HUES6 (cell line): Measurements from ENCODE around the gene SETSIP.

ENCODE experiments used
- H3K27ac ChIP-seq: 2 replicates; pipeline ENCODE4 v1.7.0; 2013; ENCODE audit warnings: low read depth, mild to moderate bottlenecking, low read length, inconsistent platforms
- H3K27me3 ChIP-seq: 2 replicates; pipeline ENCODE4 v1.6.1; 2013; ENCODE audit warnings: low read length; ENCODE audit not compliant: control insufficient read depth, insufficient read depth
- H3K36me3 ChIP-seq: 2 replicates; pipeline ENCODE4 v1.6.1; 2013; ENCODE audit warnings: low read length; ENCODE audit not compliant: control insufficient read depth, insufficient read depth
- H3K4me1 ChIP-seq: 2 replicates; pipeline ENCODE4 v1.6.1; 2013; ENCODE audit warnings: low read length; ENCODE audit not compliant: control insufficient read depth, insufficient read depth
- H3K4me3 ChIP-seq: 2 replicates; pipeline ENCODE4 v1.5.1; 2013; ENCODE audit warnings: low read depth, low read length
- H3K9ac ChIP-seq: one replicate; pipeline ENCODE4 v1.6.1; 2013; ENCODE audit warnings: mild to moderate bottlenecking, low read length
- H3K9me3 ChIP-seq: 2 replicates; pipeline ENCODE4 v1.6.1; 2013; ENCODE audit warnings: low read depth, low read length; ENCODE audit not compliant: control insufficient read depth, insufficient read depth

SETSIP gene, protein sequence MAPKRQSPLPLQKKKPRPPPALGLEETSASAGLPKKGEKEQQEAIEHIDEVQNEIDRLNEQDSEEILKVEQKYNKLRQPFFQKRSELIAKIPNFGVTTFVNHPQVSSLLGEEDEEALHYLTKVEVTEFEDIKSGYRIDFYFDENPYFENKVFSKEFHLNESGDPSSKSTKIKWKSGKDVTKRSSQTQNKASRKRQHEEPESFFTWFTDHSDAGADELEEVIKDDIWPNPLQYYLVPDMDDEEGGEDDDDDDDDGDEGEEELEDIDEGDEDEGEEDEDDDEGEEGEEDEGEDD

DNA sequence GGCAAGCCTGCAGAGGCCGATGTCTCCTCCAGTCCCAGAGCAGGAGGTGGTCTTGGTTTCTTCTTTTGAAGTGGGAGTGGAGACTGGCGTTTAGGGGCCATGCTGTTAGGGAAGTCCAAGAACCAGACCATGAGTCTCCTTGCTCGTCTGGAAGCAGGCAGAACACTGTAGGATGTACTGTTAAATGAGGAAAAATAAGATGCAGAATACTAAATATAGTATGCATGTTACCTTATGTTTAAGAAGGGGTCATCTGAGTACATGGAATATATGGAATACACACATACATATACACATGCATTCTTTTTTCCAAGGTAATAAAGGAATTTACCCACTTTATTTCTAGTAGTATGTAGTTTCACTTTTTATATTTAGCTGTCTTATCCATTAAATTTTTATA, at the start of gene SETSIP:
Gene SETSIP (minus strand): TSS at position 101 of the 400 bp plus-strand sequence. CDS start 0 bp downstream, at position 101.
- no peak within 1 kb of the TSS for H3K9ac ChIP-seq
- H3K36me3 ChIP-seq, result no peaks in the 10 kb centered on the region
- H3K27me3 ChIP-seq, result no peaks in the 10 kb centered on the region
- no peak within 1 kb of the TSS for H3K4me3 ChIP-seq
- H3K4me1 ChIP-seq, result no peaks in the 10 kb centered on the region
- H3K9me3 ChIP-seq, result no peaks in the 10 kb centered on the region
- no peak within 1 kb of the TSS for H3K27ac ChIP-seq

DNA sequence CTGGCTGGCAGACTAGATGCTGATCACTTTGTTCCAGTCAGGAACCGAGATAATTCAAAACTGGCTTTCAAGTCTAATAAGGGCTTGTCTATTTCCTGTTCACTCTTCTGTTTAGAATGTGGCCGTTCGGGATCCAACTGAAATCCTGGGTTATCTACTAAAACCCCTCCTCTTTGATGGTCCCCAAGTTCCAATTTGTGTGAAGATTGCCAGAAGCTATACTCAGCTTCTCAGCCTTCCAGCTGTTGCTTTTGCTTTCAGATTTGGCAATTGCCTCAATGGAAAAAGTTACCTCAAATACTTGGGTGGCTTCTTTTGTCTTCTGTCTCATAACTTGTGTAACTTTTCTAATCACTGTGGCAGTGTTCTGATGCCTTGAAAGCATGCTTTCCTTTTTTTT, 48.7 kb upstream of the SETSIP start:
- Histone ChIP-seq H3K27me3 (no peaks in the 10 kb centered on the region), H3K4me3 (no peak overlapping the region), H3K27ac (no peak overlapping the region), H3K4me1 (no peaks in the 10 kb centered on the region), H3K9ac (no peak overlapping the region), H3K9me3 (no peaks in the 10 kb centered on the region), H3K36me3 (no peaks in the 10 kb centered on the region)

DNA sequence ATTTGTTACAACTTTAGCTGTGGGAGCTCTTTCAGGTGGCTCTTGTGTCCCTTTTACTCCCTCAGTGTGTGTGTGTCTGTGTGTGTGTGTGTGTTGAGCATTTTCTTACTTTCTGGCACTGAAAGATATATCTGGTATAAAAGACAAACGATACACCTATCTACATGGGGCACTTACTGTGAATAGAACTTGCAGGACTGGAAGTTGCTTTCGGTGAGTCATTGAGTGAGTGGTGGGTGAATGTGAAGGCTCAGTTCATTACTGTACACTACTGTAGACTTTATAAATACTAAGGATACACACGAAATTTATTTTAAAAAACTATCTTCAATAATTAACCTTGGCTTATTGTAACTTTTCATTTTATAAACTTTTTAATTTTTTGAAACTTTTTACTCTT, 43.6 kb upstream of the SETSIP start:
- no peaks in the 10 kb centered on the region for H3K4me1 ChIP-seq
- no peak overlapping the region for H3K4me3 ChIP-seq
- no peak overlapping the region for H3K9ac ChIP-seq
- H3K36me3 ChIP-seq, result no peaks in the 10 kb centered on the region
- H3K27ac ChIP-seq, result no peak overlapping the region
- H3K9me3 ChIP-seq, result no peaks in the 10 kb centered on the region
- no peaks in the 10 kb centered on the region for H3K27me3 ChIP-seq

DNA sequence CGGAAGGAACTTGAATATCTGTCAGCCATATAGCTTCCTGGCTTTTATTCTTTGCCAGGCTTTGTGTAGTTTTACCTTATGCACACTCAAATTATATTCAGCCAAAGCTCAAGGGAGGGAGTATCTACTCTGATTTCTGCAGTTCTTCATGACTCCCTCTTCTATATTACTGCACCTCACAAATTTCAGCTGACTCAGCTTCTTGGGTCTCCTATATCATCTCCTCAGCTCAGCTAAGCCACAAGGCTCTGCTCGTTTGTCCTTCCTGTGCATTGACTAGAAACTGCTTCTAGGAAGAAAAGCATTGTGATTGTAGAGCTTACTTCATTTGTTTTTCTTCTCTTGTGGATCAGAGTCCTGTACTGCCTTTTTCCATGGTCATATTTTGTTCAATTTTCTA, 42.3 kb upstream of the SETSIP start:
- Histone ChIP-seq H3K27ac (no peak overlapping the region), H3K27me3 (no peaks in the 10 kb centered on the region), H3K9ac (no peak overlapping the region), H3K4me1 (no peaks in the 10 kb centered on the region), H3K36me3 (no peaks in the 10 kb centered on the region), H3K4me3 (no peak overlapping the region), H3K9me3 (no peaks in the 10 kb centered on the region)

DNA sequence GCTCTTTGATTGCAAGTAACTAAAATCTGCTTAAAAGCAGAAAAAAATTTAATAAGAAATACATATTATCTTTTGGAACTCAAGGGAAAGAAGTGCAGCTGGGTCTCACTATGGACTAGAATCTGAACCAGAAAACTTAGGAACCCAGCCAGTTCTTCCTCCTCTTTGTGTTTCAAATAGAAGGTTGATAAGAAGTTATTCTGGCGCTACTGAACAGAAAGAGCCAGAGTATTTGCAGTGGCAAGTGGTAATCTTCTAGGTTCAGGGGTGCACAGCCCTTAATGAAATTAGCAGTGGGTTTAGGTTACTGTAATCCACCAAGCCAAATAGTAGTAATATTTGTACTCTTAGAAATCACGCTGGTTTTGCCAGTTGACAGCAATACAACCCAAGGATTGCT, 33.4 kb upstream of the SETSIP start:
- no peak overlapping the region for H3K27ac ChIP-seq
- no peaks in the 10 kb centered on the region for H3K4me1 ChIP-seq
- no peaks in the 10 kb centered on the region for H3K27me3 ChIP-seq
- no peak overlapping the region for H3K9ac ChIP-seq
- no peaks in the 10 kb centered on the region for H3K9me3 ChIP-seq
- no peak overlapping the region for H3K4me3 ChIP-seq
- no peaks in the 10 kb centered on the region for H3K36me3 ChIP-seq

DNA sequence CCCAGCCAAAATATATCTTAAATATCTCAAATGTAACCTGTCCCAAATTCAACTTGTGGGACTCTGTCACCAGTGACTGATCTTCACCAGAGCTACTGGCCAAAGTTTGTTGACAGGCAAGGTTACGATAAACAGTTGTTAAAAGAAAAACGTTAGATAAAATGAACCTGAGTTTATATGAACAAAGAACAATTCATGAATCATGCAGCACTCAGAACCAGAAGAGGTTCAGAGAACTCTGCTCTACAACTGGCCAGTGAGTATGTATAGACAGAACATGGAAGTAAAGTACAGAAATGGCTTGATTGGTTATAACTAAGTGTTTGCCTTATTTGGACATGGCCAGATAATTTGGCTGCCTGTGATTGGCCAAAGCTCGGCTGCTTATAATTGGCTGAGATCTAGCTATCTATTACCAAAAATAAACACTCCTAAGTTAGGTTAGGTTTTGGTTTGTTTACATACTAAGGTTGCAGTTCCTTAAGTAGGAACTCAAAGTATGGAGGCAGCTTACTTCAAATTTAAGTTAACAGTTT, 30.4 kb upstream of the SETSIP start:
- H3K9me3 ChIP-seq, result no peaks in the 10 kb centered on the region
- H3K9ac ChIP-seq, result no peak overlapping the region
- no peak overlapping the region for H3K27ac ChIP-seq
- no peaks in the 10 kb centered on the region for H3K36me3 ChIP-seq
- no peak overlapping the region for H3K4me3 ChIP-seq
- no peaks in the 10 kb centered on the region for H3K27me3 ChIP-seq
- H3K4me1 ChIP-seq, result no peaks in the 10 kb centered on the region

DNA sequence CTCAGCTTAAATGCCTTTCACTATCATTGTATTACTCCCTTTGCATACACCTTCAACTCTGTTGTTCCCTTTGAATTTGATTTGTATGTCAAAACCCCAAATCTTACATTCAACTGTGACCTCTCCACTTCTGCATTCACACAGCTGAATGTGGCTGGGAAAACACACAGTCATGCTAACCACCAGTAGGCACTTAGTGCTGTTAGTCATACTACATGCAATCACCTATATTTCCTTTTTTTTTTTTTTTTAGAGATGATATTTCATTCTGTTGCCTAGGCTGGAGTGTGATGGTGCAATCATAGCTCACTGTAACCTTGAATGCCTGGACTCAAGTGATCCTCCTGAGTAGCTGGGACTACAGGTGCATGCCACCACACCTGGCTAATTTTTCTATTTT, 21.1 kb upstream of the SETSIP start:
- H3K9me3 ChIP-seq, result no peaks in the 10 kb centered on the region
- H3K36me3 ChIP-seq, result no peaks in the 10 kb centered on the region
- no peak overlapping the region for H3K9ac ChIP-seq
- H3K27ac ChIP-seq, result no peak overlapping the region
- no peaks in the 10 kb centered on the region for H3K4me1 ChIP-seq
- no peak overlapping the region for H3K4me3 ChIP-seq
- no peaks in the 10 kb centered on the region for H3K27me3 ChIP-seq

DNA sequence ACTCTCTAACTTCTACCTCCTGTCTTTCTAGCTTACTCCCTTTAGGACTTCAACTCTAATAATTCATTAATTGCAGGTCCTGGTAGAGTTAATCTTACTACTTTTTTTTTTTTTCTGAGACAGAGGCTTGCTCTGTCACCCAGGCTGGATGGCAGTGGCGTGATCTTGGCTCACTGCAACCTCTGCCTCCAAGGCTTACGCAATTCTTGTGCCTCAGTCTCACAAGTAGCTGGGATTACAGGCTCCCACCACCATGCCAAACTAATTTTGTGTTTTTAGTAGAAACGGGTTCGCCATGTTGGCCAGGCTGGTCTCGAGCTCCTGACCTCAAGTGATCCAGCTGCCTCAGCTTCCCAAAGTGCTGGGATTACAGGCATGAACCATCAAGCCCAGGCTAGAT, 20.7 kb upstream of the SETSIP start:
- no peak overlapping the region for H3K27ac ChIP-seq
- no peaks in the 10 kb centered on the region for H3K27me3 ChIP-seq
- H3K36me3 ChIP-seq, result no peaks in the 10 kb centered on the region
- no peak overlapping the region for H3K4me3 ChIP-seq
- no peak overlapping the region for H3K9ac ChIP-seq
- no peaks in the 10 kb centered on the region for H3K9me3 ChIP-seq
- no peaks in the 10 kb centered on the region for H3K4me1 ChIP-seq

DNA sequence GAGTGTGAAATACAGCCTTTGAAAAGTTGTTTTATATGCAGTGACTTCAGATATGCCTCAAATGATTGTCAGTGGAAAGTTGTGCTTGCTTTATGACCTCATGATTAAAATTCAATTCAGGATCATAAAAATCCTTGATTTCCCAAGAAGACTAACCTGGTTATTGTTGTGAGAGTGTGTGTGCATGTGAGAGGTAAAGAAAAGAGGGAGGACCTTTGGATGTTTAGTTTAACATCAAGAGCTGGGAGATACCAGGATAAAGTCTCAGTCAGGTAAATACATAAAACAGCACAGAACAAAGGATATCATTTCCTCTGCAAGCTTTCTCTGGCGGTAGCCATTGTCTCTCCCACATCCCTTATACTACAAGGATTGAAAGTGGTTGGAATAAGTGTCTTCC, 19.4 kb upstream of the SETSIP start:
- Histone ChIP-seq H3K27me3 (no peaks in the 10 kb centered on the region), H3K9me3 (no peaks in the 10 kb centered on the region), H3K36me3 (no peaks in the 10 kb centered on the region), H3K4me1 (no peaks in the 10 kb centered on the region), H3K27ac (no peak overlapping the region), H3K9ac (no peak overlapping the region), H3K4me3 (no peak overlapping the region)

DNA sequence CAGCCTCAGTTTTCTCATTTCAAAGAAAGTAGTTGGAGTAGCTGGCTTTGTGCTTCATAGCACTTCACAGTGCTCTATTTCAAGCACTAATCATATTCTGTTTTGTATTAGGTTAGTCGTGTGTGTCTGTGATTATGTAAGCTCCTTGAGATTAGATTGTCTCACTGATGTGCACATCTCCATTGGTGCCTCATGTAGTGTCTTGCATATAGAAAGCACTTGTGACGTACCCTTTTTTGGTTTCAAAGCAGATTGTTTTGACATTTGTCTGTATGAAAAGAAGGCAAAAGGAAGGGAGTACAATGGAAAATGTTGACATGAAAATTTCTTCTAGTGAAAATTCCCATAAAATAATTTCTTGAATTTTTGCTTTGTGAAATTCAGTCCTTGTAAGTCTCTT, 18.9 kb upstream of the SETSIP start:
- Histone ChIP-seq H3K27me3 (no peaks in the 10 kb centered on the region), H3K9ac (no peak overlapping the region), H3K4me1 (no peaks in the 10 kb centered on the region), H3K36me3 (no peaks in the 10 kb centered on the region), H3K27ac (no peak overlapping the region), H3K4me3 (no peak overlapping the region), H3K9me3 (no peaks in the 10 kb centered on the region)

DNA sequence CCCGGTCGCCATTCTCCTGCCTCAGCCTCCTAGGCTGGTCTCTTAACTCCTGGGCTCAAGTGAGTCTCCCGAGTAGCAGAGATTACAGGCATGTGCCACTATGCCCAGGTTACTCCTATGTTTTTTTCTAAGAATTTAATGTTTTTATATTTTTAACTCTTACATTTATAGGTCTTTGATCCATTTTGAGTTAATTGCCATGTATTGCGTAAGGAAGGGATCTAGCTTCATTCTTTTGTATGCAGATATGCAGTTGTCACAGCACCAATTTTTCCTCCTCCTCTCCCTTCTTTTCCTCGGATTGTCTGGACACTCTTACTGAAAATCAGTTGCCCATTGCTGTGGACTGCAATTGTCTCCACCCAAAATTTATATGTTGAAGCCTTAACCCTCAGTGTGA, 16.4 kb upstream of the SETSIP start:
- Histone ChIP-seq H3K4me1 (no peaks in the 10 kb centered on the region), H3K9ac (no peak overlapping the region), H3K36me3 (no peaks in the 10 kb centered on the region), H3K27me3 (no peaks in the 10 kb centered on the region), H3K27ac (no peak overlapping the region), H3K9me3 (peaks cover 10% of the 10 kb centered on the region), H3K4me3 (no peak overlapping the region)
